NCI-H1417 treated with DMSO at 0.1 percent for 48 hours (cell line): ENCODE data around the gene RNF207.

Source experiments
- DNase-seq: peaks from one replicate; lab custom pipeline; 2025; lab: John Stamatoyannopoulos, UW

RNF207 gene

DNA sequence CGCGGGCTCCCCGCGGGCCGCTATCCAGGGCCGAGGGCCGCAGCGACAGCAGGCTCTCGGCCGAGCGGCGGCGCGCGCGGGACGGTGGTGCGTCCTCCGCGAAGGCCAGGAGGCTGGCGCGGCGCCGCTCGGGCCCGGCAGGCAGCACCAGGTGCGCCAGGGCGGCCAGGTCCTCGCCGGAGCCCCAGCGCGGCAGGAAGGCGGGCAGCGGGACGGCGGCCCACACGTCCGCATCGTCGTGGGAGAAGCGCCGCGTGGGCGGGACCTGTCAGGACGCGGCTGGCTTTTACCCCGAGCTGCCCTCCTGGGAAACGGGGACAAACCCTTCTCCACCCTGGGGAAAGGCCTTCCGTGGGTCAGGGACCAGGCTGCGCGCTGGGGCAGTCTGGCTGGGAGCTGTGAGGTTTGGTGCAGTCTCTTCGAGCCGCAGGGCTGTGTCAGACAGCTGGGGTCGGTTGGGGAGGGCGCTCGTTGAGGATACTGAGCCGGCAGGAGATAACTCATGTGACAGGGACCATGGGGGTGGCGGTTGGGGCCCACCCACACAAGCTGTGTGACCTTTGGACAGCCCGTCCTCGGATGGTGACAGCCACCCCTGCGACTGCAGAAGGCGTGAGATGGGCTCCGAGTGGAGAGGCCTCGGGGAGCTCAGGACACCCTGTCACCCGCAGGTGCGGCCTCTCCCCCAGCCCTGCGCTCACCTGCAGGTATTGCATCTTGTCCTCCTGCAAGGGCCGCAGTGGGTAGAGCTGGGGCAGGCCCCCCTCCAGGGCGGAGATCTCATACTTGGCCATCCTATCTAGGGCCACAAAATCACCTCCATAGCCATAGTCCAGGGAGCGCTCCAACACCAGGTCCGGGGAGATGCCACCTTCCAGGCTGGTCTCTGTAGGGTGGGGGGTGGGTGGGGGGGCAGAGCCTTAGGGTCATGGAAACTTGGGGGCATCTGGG lies 44.1 kb downstream of the RNF207 start:
- DNase-seq: no peak

GRCh38 chr1:6251233-6251632 lies 45.3 kb downstream of the RNF207 start:
- DNase-seq: no peak

GRCh38 chr1:6251681-6252373 lies 45.9 kb downstream of the RNF207 start:
- DNase-seq: no peak

GRCh38 chr1:6252374-6252710 lies 46.4 kb downstream of the RNF207 start:
- no peak for DNase-seq

- no peak for DNase-seq
These were observed 47.5 kb downstream of the RNF207 start for GRCh38 chr1:6253380-6253779.

- no peak for DNase-seq
These were observed 48.8 kb downstream of the RNF207 start for GRCh38 chr1:6254691-6255090.

GRCh38 chr1:6256645-6257044 lies 50.7 kb downstream of the RNF207 start:
- no peak for DNase-seq

DNA sequence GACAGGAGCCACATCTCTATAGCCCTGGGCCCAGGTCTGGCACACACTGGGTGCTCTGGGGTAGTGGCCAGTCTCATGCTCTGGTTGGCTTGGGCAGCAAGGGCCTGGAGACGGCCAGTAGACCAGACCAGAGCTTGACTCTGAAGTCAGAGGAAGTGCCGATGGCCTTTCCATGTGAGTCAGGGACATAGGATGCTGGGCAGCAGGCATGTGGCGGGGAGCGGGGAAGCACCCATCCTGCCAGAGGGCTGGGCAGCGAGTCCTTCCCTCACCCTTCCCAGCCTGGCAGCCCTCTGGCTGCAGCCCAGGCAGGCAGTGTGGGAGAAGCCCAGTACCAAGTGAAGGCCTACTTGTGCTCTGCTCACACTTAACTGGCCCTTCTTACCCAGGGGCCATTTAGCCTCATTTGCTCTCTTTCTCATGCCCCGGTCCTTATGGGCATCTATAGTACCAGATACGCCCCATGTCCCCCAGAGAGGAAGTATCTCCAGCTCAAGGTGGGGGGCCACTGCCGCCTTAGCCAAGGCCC lies 51.7 kb downstream of the RNF207 start:
- DNase-seq: no peak

DNA sequence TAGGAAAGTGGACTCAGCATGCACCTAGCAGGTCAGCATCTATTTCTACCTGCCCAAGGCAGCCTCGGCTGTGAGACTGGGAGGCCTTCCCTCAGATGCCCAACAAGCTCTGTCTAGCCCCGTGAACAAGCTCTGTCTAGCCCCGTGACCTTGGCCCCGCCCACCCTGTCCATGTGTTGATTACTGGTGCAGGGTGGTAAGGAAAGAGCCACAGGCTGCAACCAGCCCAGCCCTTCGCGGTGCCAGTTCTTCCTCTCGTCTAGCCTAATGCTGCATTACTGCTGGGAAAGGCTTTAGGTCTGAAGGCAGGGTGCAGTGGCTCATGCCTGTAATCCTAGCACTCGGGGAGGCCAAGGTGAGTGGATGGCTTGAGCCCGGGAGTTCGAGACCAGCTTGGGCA lies 52.8 kb downstream of the RNF207 start:
- no peak for DNase-seq

DNA sequence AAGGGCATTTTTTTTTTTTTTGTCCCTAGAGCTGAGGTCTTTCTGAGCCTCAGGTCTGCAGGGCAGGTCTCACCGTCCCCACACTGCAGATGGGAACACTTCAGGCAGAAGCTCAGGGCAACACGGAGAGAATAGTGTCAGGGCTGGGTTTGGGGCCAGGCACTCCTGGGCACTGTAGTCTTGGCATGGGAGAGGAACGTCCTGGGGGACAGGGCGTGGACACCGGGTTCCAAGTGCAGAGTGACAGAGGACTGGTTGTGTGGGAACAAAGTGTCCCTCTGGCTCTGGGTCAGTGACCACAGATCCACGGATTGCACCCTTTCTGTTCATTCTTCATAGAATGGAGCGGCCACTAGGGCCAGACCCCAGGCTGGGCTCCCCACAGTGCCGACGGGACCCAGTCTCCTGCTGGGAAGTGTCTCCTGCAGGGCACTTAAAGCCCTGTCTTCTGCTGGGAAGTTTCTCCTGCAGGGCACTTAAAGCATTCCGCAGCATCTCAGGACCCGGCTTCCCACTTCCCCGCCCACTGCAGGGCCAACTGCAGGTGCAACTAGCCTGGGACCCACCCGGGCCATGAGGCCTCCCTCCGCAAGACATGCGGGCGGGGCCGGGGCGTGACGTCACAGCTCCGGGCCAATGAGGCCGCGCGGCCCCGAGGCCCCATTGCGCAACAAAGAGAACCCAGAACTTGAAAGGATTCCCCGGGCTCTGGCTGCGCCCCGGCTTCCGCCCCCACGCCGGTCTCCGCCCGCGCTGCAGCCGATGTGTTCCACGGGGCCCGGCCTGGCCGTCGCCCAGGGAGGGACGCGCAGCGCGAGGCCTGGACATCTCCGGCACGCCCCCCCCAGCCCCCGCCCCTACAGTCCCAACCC lies 53.8 kb downstream of the RNF207 start:
- DNase-seq: no peak

- no peak for DNase-seq
These were observed 54.6 kb downstream of the RNF207 start for GRCh38 chr1:6260433-6260934.

DNA sequence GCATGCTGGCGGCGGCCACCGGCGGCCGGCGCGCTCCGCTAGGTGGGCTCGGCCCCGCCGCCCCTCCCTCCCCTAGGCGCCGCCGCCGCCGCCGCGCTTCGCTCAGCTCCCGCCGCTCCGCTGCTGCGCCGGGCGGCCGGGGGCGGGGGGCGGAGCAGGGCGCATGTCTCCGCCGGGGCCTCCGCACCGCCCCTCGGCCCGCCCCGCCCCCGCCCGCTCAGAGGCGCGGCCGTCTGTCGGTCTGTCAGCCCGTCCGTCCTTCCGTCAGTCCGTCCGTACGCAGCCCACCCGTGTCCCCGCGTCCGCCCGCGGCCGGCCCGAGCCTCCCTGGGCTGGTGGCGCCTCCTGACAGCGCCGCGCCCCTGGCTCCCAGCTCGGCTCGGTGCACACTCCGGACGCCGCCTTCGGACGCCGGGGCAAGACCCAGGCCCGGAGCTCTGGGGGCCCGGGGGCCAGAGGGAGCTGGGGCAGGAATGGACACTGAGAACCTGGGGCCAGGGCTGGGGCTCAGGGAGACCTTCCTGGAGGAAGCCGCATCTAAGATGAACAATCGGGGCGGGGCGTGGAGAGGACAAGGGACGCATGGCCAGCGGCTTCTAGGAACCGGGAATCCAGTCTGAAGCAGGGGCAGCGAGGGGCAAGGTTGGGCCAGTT lies 55.2 kb downstream of the RNF207 start, which contains the start of gene GPR153:
Gene GPR153 (minus strand): TSS at position 138 of the 654 bp plus-strand sequence. CDS start 6,193 bp downstream, outside the sequence.
- no peak for DNase-seq

DNA sequence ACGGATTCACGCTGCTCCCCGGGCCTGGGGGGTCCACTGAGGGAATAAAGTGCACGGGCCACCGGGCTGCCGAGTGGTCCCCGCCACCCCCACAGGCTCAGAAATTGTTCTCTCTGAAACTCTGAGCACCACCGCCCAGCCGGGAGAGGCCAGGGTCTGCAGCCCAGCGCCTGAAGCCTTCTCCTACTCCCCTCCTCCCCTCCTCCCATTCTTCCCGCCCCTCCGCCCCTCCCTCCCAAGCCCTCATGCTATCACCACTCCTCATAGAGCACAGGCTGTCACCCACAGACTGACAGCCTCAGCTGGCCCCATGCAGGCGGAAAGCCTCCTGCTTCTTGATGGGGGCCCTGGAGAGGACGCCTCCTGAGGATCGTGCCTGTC lies 55.7 kb downstream of the RNF207 start:
- no peak for DNase-seq

- no peak for DNase-seq
These were observed 56.9 kb downstream of the RNF207 start for GRCh38 chr1:6262555-6263420.

GRCh38 chr1:6263716-6264115 lies 57.8 kb downstream of the RNF207 start:
- no peak for DNase-seq

DNA sequence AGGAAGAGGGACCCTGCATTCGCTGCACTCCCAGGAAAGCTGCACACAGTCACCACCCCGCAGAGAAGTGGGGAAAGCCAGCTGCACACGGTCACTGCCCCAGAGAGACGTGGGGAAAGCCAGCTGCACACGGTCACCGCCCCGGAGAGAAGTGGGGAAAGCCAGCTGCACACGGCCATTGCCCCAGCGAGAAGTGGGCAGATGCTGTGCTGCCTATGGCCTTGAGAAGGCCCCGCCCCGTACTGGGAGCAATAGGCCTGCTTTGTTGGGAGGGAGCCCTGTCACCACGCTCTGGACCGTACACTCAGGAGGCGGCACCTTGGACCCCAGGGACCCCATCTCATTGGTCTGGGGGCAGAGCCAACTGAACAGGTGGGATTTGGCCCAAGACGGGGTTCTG lies 59.2 kb downstream of the RNF207 start:
- no peak for DNase-seq

DNA sequence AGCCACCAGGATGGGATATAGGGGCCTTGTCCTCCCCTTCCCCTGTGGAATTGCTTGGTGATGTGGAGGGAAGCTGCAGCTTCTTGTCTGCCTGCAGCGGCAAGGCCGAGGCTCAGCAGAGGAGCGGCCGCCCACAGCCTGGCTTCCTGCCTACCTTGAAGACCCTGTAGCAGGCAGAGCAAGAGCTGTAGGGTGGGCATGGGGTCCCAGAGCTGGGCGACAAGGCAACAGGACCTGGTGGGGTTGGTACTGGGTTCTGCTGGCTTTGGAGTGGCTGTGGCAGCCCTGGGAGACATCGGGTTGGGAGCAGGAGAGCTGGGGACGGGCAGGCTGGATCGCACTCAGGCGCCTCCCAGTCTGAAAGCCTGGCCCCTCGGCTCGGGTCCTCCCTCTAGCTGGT lies 60.7 kb downstream of the RNF207 start:
- no peak for DNase-seq

DNA sequence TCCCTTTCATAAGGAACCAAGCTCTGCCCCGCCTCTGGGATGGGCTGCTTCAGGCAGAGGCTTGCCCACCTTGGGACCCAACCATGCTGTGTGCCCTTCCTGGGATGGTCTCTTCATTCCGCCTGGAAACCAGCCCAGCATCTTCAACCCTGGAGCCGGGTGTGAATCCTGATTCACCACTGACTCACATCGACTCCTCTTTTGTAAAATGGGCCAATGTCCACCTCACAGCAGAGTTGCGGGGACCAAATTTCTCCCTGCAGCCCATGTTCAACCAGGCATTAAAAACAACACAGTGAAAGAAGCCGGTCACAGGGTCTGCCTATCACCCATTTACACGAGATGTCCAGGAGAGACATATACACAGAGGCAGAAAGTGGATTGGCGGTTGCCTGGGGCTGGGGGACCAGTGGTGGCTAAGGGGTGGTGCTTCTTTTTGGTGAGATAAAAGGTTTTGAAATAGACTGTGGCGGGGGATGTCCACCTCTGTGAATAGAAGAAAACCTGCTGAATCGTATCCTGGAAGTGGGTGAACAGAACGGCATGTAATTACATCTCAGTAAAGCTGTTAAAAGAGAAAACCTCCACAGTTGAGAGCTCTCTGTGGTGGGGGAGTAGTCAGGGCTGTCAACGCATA lies 61.9 kb downstream of the RNF207 start:
- no peak for DNase-seq

DNA sequence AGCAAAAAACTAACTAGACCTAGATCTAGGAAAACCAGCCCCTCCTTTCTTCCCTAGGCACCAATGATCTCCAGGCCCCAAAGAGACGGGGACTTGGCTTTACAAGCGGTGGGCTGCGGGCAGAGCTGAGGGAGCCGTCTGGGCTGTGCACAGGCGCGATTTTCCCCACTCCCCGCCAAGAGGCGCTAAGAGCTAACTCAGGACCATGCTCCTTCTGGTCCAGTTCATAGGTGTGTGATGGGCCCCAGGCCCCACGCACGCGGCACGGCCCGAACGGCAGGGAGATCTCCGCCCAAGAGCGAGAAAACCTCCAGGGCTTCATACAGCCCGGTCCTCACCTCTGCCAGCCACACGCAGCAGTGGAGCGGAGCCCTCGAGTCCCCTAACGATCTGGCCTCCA lies 62.5 kb downstream of the RNF207 start:
- DNase-seq: no peak

GRCh38 chr1:6269296-6269695 lies 63.4 kb downstream of the RNF207 start:
- DNase-seq: no peak
